HepG2 (cell line): ENCODE measurements around the gene MEIS1. TPM values are rescaled to one million over a fixed set of nuclear protein-coding genes. Genes with fewer than 3 reads are reported as not detected.

Experiments
- BHLHE40 ChIP-seq: IDR thresholded peaks from 2 replicates; pipeline ENCODE4 v1.6.1; 2011; ENCODE audit warnings: low read length, improper control_type of control experiment
- ELF4 ChIP-seq: sonication (generic); formaldehyde crosslinking; IDR thresholded peaks from 2 replicates; pipeline ENCODE4 v1.5.0; 2020; ENCODE audit warnings: missing genetic modification reagents, mild to moderate bottlenecking, moderate library complexity, borderline replicate concordance
- GABPB1 ChIP-seq: IDR thresholded peaks from 2 replicates; pipeline ENCODE4 v1.6.1; 2016; ENCODE audit warnings: mild to moderate bottlenecking, missing genetic modification reagents, moderate library complexity, missing compliant biosample characterization
- HIC2 ChIP-seq: sonication (generic); formaldehyde crosslinking; IDR thresholded peaks from 2 replicates; pipeline ENCODE4 v1.9.0; 2022; ENCODE audit warnings: low read depth, missing genetic modification reagents
- HIVEP1 ChIP-seq: sonication (generic); formaldehyde crosslinking; IDR thresholded peaks from 2 replicates; pipeline ENCODE4 v1.4.0; 2020; ENCODE audit warnings: mild to moderate bottlenecking, missing genetic modification reagents
- HOXD1 ChIP-seq: sonication (generic); formaldehyde crosslinking; IDR thresholded peaks from 2 replicates; pipeline ENCODE4 v1.5.0; 2020; ENCODE audit warnings: missing genetic modification reagents
- KLF16 ChIP-seq, 2 experiments: sonication (generic) in 1 of 2; formaldehyde crosslinking in 1 of 2; IDR thresholded peaks; 2 replicates each; pipeline versions ENCODE4 v1.6.1 to v1.8.0; 2016 to 2023; ENCODE audit warnings: missing genetic modification reagents in 2 of 2, missing compliant biosample characterization in 1 of 2
- NCOA1 ChIP-seq: sonication (generic); formaldehyde crosslinking; IDR thresholded peaks from 2 replicates; pipeline ENCODE4 v1.9.0; 2021; ENCODE audit warnings: missing genetic modification reagents
- PHF5A ChIP-seq: IDR thresholded peaks from one replicate; pipeline ENCODE4 v1.6.1; 2018; ENCODE audit warnings: low read depth, missing genetic modification reagents; ENCODE audit not compliant: unreplicated experiment
- REXO4 ChIP-seq: sonication (generic); formaldehyde crosslinking; IDR thresholded peaks from 2 replicates; pipeline ENCODE4 v1.8.0; 2022; ENCODE audit warnings: missing genetic modification reagents, mild to moderate bottlenecking, borderline replicate concordance
- YEATS4 ChIP-seq: sonication (generic); formaldehyde crosslinking; IDR thresholded peaks from 2 replicates; pipeline ENCODE4 v1.4.0; 2020; ENCODE audit warnings: missing genetic modification reagents, borderline replicate concordance
- ZGPAT ChIP-seq: IDR thresholded peaks from 2 replicates; pipeline ENCODE4 v1.6.1; 2016; ENCODE audit warnings: mild to moderate bottlenecking
- ZNF263 ChIP-seq: sonication (generic); formaldehyde crosslinking; IDR thresholded peaks from 2 replicates; pipeline ENCODE4 v1.4.0; 2020; ENCODE audit warnings: missing genetic modification reagents
- ZNF431 ChIP-seq: sonication (generic); formaldehyde crosslinking; IDR thresholded peaks from 2 replicates; pipeline ENCODE4 v1.9.0; 2022; ENCODE audit warnings: missing genetic modification reagents, low read depth, mild to moderate bottlenecking, borderline replicate concordance
- ZNF891 ChIP-seq: sonication (generic); formaldehyde crosslinking; IDR thresholded peaks from 2 replicates; pipeline ENCODE4 v1.5.0; 2020; ENCODE audit warnings: mild to moderate bottlenecking, missing genetic modification reagents
- polyA plus RNA-seq, 8 experiments: library from polyadenylated mRNA; depleted of rRNA in 3 of 8; stranded (reverse) in 7 of 8; unstranded in 1 of 8; fragments of >200 nt; fragmentation: Illumina TruSeq in 4 of 8; extraction: Trizol in 4 of 8; gene quantifications; 2 replicates each; pipeline versions ENCODE4 v1.2.1 to v1.2.3, GENCODE V29; 2011 to 2016; ENCODE audit warnings: low read depth in 4 of 8, missing spikeins in 1 of 8, mixed read lengths in 1 of 8; ENCODE audit not compliant: insufficient read depth in 1 of 8
- total RNA-seq, 5 experiments: library from RNA; depleted of rRNA; stranded (reverse); fragments of >200 nt; fragmentation: Illumina TruSeq; extraction: Trizol; gene quantifications; 2 replicates each; pipeline ENCODE4 v1.2.3, GENCODE V29; 2016; ENCODE audit warnings: low read depth in 1 of 5
- TF ChIP-seq, protein P1 (sequence below): sonication (generic); formaldehyde crosslinking; IDR thresholded peaks from 2 replicates; pipeline ENCODE4 v1.4.0; 2020; ENCODE audit warnings: missing genetic modification reagents
- TF ChIP-seq, protein P2 (sequence below): sonication (generic); formaldehyde crosslinking; IDR thresholded peaks from 2 replicates; pipeline ENCODE4 v1.5.1; 2020; ENCODE audit warnings: missing genetic modification reagents, mild to moderate bottlenecking, borderline replicate concordance

MEIS1 gene
- total and polyA plus RNA-seq, 2 of the 13 experiments (the other 11 are each of a cell fraction or from before 2014, with no cell fraction given): 3.8 to 6.0 TPM

DNA sequence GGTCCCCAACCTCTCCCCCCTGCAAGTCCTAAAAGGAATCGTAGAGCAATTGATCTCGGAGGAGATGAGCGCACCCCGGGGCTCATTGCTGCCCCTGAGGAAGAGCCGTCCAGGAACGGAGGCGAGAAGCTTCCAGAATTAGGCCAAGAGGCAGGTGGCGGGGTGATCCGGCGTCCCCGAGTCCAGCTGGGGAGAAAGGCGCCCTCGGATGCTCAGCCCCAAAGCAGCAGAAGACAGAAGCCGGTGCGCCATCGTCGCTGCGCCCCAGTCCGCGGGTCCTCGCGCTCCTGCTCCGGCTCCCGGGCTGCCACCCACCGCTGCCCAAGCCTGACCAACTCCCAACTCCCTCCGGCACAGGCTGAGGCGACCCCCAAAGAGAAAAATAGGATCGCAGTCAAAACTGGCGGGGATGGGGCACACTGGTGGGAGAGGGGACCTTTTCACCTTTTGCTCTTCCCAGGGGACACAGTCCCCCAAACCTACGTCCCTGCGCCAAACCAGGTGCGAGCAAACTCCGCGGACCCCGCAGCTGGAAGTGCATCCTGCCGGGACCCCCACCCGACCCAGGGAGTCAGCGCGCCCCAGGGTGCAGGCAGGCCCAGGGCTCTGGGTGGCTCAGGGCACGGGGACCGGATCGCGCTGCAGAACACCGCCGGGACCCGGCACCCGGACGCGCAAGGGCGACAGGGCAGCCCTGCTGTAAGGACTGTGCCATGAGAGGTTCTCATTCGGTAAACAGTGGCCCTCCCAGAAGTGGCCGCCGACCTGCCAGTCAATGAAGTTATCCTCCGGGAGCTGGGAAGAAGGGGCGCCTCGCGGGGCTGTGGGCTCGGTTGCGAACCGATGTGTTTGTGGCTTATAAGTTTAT lies 8.4 kb upstream of the MEIS1 start (continued):
- TF ChIP-seq ELF4 (CRISPR knock-in tag): no peak
- no peak for TF ChIP-seq PHF5A (CRISPR knock-in tag)
- no peak for TF ChIP-seq ZGPAT (CRISPR knock-in tag)
- TF ChIP-seq ZNF431 (CRISPR knock-in tag): no peak
- TF ChIP-seq HIVEP1: 0 out of 2 replicates have a peak, but pooled peaks have one; percentile 47
- TF ChIP-seq BHLHE40: no peak
- no peak for TF ChIP-seq ZNF263
- TF ChIP-seq HIC2 (CRISPR knock-in tag): no peak
- 0 out of 2 replicates have a peak, but pooled peaks have one; percentile 15 for TF ChIP-seq GABPB1 (CRISPR knock-in tag)
- no peak for TF ChIP-seq ZNF891 (CRISPR knock-in tag)
- TF ChIP-seq, protein P1, sequence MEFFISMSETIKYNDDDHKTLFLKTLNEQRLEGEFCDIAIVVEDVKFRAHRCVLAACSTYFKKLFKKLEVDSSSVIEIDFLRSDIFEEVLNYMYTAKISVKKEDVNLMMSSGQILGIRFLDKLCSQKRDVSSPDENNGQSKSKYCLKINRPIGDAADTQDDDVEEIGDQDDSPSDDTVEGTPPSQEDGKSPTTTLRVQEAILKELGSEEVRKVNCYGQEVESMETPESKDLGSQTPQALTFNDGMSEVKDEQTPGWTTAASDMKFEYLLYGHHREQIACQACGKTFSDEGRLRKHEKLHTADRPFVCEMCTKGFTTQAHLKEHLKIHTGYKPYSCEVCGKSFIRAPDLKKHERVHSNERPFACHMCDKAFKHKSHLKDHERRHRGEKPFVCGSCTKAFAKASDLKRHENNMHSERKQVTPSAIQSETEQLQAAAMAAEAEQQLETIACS: peak; percentile 7; the same call in 1 of the 2 replicates
- TF ChIP-seq KLF16 (CRISPR knock-in tag; IDR thresholded peaks at IDR 0.05): no peak
- TF ChIP-seq NCOA1 (CRISPR knock-in tag): no peak
- no peak for TF ChIP-seq REXO4 (CRISPR knock-in tag)
- TF ChIP-seq, protein P2, sequence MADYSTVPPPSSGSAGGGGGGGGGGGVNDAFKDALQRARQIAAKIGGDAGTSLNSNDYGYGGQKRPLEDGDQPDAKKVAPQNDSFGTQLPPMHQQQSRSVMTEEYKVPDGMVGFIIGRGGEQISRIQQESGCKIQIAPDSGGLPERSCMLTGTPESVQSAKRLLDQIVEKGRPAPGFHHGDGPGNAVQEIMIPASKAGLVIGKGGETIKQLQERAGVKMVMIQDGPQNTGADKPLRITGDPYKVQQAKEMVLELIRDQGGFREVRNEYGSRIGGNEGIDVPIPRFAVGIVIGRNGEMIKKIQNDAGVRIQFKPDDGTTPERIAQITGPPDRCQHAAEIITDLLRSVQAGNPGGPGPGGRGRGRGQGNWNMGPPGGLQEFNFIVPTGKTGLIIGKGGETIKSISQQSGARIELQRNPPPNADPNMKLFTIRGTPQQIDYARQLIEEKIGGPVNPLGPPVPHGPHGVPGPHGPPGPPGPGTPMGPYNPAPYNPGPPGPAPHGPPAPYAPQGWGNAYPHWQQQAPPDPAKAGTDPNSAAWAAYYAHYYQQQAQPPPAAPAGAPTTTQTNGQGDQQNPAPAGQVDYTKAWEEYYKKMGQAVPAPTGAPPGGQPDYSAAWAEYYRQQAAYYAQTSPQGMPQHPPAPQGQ (CRISPR knock-in tag): no peak
- TF ChIP-seq YEATS4 (CRISPR knock-in tag): no peak
- no peak for TF ChIP-seq HOXD1 (CRISPR knock-in tag)
